Measurements from ENCODE around the gene SURF2.
A peak's percentile ranks its signal among the peaks of the same experiment; 100 is the strongest.

The SURF2 gene

DNA sequence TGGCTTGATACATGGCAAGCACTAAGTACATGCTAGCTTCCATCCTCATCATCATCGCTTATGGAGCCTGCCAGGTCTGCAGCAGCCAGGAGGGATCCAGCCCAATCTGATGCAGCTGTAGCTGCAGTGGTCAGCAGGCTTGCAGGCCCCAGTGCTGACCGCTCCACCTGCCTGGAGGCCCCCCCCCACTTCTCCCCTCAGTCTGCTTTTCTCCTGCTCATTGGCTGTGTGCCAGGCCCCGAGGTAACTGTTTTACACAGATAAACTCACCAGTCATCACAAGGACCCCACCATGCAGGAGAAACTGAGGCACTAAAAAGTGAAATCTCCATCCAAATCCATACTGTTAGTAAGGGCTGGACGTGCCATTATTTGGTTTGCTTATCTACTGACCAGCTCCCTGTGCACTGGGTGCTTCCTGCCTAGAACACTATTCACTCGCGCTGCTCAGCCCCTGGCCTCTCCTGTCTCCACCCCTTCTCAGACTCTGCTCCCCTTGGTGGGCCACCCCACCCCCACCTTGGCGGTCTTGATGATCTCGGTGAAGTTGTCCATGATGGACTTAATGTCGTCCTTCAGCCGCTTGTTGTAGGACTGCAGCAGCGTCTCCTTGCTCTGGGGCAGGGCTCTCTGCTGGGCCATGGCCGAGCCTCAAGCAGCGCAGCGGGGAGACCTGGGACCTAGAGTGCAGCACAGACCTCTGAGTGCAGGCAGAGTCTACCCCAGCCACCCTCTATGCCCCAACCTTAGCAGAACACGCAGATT, 10.1 kb upstream of the SURF2 start:
- no peak for DNase-seq (ENCODE audit: low read depth)
- peak overlapping the region; percentile 99 for H3K4me3 ChIP-seq (ENCODE audit: low read depth, low read length)
- in situ Hi-C loops (cut with HindIII; ENCODE audit: low sequenced_read_pairs): no loop called here
- TF ChIP-seq, protein P1, sequence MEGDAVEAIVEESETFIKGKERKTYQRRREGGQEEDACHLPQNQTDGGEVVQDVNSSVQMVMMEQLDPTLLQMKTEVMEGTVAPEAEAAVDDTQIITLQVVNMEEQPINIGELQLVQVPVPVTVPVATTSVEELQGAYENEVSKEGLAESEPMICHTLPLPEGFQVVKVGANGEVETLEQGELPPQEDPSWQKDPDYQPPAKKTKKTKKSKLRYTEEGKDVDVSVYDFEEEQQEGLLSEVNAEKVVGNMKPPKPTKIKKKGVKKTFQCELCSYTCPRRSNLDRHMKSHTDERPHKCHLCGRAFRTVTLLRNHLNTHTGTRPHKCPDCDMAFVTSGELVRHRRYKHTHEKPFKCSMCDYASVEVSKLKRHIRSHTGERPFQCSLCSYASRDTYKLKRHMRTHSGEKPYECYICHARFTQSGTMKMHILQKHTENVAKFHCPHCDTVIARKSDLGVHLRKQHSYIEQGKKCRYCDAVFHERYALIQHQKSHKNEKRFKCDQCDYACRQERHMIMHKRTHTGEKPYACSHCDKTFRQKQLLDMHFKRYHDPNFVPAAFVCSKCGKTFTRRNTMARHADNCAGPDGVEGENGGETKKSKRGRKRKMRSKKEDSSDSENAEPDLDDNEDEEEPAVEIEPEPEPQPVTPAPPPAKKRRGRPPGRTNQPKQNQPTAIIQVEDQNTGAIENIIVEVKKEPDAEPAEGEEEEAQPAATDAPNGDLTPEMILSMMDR (IDR thresholded peaks at IDR 0.05; ENCODE audit: low read depth, low read length, missing control alignments): no peak

DNA sequence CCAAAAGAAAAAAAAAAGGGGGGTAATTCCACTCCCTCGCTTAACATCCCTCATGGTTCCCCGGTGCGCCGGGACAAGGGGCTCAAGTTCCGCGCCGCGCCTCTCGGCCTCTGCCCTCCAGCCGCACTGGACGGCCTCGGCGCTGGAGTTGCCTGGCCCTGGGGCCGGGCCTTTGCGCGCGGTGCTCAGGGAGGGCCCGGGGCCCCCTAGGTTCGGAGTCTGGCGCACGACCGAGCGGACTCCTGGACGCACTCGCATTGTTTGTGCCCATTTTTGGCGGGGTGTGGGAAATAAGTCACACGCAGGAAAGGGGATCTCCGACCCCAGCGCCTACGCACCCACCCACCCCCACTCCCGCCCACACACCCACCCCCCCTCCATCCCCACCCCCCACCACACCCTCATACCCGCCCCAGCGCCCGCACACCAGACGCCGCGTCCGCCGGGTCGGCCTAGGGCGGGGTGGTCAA, 8.8 kb upstream of the SURF2 start:
- no peak for DNase-seq (ENCODE audit: low read depth)
- peak overlapping the region; percentile 99 for H3K4me3 ChIP-seq (ENCODE audit: low read depth, low read length)
- in situ Hi-C loops (cut with HindIII; ENCODE audit: low sequenced_read_pairs): no loop called here
- TF ChIP-seq, protein P1 (IDR thresholded peaks at IDR 0.05; ENCODE audit: low read depth, low read length, missing control alignments): no peak

DNA sequence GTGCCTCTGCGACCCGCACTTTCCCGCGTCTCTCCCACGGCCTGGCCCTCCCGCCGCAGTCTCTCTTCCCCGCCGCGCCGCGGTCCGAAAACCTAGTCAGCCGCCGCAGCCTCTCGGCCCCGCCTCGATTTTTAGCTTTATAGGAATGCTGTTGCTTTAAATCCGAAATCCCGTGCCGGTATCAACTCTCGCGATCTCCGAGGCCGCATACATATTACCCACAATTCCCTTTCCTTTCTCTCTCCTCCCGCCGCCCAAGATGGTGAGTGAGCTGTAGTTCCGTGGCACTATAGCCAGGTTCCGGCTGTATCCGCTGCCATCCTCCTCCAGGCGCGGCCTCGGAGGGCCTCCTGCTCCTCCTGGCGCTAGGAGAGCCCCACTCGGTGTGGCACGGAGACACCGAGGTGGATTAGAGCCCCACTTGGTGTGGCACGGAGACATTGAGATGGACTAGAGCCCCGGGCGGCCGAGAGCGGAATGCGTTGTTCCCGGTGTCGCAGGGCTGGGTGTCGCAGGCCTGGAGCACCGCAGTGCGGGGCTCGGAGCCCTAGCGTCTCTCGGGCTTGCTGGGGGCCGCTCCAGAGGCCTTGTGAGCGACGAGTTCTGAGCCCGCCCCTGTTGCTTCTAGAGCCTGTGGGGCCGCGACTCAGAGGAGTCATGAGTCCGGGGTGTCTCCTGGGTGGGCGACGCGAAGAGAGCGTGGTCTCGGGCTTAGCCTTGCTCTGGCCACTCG, 8.2 kb upstream of the SURF2 start, which contains the start of the genes MED22 and RPL7A:
Gene MED22, minus strand, starts transcription at position 147 of the 733 bp plus-strand sequence. CDS start 1,469 bp downstream, outside the sequence.
Gene RPL7A, plus strand, starts transcription at position 234 of the 733 bp plus-strand sequence. Its CDS starts 26 bp downstream, at position 260.
- DNase-seq (ENCODE audit: low read depth): peak; percentile 93
- H3K4me3 ChIP-seq (ENCODE audit: low read depth, low read length): peak within 1 kb of the TSS; percentile 99
- TF ChIP-seq, protein P1 (IDR thresholded peaks at IDR 0.05; ENCODE audit: low read depth, low read length, missing control alignments): no peak
- in situ Hi-C loops (cut with HindIII; ENCODE audit: low sequenced_read_pairs): no loop called here

DNA sequence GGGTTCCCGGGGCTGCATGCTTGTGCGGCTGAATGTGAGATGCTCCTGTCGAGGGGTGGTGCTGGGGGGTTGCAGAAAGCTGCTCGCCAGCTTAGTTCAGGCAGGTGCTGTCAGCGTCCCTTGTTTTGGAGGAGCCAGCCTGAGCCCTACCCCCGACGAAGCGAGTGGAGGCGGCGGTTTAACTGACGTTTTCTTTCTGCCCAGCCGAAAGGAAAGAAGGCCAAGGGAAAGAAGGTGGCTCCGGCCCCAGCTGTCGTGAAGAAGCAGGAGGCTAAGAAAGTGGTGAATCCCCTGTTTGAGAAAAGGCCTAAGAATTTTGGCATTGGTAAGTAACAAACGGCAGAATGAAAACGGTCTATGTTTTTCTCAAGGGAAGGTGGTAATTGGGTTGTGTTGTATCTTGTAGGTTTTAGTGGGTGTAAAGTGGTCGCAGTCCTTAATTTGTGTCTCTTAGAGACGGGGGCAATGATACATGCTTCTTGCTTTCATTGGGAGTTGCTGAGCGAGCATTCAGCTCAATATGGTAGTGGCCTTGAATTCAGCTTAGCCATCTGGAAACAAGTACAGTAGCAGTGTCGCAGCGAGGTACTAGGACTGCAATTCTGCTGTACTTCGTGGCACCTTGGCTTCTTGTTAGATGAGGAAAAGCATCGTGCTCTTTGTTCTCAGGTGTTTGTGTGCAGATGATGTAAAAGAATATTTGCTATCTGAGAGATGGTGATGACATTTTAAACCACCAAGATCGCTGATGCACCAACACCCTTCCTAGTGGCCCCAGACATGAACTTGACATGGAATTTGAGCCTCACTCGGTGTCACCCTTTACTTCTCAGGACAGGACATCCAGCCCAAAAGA, 7.4 kb upstream of the SURF2 start:
- in situ Hi-C loops (cut with HindIII; ENCODE audit: low sequenced_read_pairs): no loop called here
- H3K4me3 ChIP-seq (ENCODE audit: low read depth, low read length): peak overlapping the region; percentile 99
- DNase-seq (ENCODE audit: low read depth): no peak
- TF ChIP-seq, protein P1 (IDR thresholded peaks at IDR 0.05; ENCODE audit: low read depth, low read length, missing control alignments): no peak

DNA sequence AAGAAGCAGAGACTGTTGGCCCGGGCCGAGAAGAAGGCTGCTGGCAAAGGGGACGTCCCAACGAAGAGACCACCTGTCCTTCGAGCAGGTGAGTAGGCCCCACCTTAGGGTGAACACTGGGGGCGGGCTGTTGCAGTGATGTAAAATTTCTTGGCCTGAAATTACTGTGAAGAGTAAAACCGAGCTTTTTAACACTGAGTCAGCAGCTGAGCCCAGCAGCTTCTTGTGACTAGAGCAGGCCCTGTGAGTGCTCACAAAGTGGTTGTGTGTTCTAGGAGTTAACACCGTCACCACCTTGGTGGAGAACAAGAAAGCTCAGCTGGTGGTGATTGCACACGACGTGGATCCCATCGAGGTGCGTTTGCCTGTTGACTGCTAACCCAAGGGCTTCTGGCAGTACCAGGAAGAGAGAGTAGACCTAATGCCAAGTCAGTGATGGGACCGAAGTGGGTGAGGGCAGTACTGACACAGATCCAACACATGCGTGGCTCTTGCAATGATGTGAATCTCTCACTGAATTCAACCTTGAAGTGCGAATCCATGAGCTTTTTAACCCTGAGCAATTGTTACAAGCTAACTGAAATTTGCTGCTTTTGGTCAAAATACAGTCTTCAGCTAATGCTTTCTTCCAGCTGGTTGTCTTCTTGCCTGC, 6.3 kb upstream of the SURF2 start:
- H3K4me3 ChIP-seq (ENCODE audit: low read depth, low read length): no peak overlapping the region
- TF ChIP-seq, protein P1 (IDR thresholded peaks at IDR 0.05; ENCODE audit: low read depth, low read length, missing control alignments): no peak
- in situ Hi-C loops (cut with HindIII; ENCODE audit: low sequenced_read_pairs): no loop called here
- DNase-seq (ENCODE audit: low read depth): no peak
